NCI-H460 (cell line): ENCODE measurements around the gene ALPL. TPM values are rescaled to one million over a fixed set of nuclear protein-coding genes. Genes with fewer than 3 reads are reported as not detected.

Experiments used
- DNase-seq: peaks from one replicate; pipeline ENCODE4 v3.0.0-alpha.2; 2016; ENCODE audit warnings: low read depth; ENCODE audit errors: extremely low read depth
- total RNA-seq: library from RNA; depleted of rRNA; stranded (reverse); fragments of >200 nt; shearing (Covaris generic); gene quantifications from 2 replicates; pipeline ENCODE4 v1.2.3, GENCODE V29; 2014

The ALPL gene
- total RNA-seq, 1 experiment from 2014 or later = 0.12 TPM

DNA sequence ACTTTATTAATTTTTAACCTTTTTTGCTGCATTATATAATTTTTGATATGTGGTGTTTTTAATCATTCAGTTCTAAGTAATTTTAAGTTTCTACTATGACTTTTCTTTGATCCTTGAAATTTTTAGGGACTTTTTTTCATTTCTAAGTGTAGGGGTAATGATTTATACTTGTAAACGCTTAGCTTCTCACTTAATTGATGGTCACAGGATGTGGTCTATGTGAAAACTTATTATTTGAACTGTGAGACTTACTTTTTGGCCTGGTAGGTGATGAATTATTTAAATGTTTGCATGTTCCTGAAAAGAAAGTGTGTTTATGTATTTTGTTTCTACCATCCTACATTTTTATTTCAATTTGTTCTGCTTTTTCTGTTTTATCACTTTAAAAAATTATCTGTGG lies 17.2 kb downstream of the ALPL start:
- DNase-seq = no peak

DNA sequence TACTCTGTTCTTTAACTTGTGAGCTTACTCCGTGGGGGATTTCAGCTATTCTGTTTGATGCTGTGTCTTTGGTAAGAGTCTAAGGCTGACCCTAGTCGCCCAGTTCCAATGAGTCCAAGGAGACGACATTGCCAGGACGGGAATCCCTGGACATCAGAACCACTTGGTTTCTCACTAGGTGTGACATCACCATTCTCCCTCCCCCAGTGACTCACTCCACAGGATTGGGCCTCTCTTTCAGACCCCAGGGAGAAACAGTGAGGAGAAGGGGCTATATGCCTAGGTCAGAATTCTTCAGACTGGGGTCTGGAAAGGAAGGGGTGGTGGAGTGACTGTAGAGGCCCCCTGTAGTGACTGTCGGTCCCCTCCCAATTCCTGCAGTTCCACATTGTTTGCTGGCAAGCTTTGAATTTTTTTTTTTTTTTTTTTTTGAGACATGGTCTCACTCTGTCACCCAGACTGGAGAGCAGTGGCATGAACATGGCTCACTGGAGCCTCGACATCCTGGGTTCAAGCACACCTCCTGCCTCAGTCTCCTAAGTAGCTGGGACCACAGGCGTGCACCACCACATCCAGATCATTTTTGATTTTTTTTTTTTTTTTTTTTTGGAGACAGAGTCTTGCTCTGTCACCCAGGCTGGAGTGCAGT lies 21.3 kb downstream of the ALPL start:
- DNase-seq = no peak

GRCh38 chr1:21531241-21531640 lies 22.0 kb downstream of the ALPL start:
- no peak for DNase-seq

- DNase-seq = no peak
These were observed 23.3 kb downstream of the ALPL start for GRCh38 chr1:21532496-21532895.

DNA sequence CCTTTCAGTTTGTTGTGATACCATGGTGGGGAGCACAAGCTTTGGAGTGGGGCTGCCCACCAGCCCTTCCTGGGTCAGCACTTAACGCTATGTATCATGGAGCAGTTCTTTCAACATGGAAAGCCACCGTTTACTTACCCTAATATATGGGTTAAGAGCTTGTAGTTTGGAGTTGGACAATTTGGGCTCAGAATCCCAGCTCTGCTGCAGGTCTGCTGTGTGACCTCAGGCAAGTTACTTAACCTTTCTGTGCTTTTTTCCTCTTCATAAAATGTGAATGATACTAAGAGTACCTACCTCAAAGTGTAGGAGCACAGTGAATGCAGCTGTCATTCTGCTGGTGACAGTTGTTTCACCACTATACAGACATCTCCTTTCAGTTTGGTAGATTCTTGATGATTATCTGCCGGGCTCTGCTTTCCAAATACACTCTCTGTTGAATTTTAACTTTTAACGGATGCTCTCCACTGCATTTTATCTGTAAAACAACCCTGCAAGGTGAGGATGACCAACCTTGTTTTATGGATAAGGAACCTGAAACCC lies 23.8 kb downstream of the ALPL start:
- DNase-seq = no peak

GRCh38 chr1:21534146-21534545 lies 24.9 kb downstream of the ALPL start:
- DNase-seq = no peak

DNA sequence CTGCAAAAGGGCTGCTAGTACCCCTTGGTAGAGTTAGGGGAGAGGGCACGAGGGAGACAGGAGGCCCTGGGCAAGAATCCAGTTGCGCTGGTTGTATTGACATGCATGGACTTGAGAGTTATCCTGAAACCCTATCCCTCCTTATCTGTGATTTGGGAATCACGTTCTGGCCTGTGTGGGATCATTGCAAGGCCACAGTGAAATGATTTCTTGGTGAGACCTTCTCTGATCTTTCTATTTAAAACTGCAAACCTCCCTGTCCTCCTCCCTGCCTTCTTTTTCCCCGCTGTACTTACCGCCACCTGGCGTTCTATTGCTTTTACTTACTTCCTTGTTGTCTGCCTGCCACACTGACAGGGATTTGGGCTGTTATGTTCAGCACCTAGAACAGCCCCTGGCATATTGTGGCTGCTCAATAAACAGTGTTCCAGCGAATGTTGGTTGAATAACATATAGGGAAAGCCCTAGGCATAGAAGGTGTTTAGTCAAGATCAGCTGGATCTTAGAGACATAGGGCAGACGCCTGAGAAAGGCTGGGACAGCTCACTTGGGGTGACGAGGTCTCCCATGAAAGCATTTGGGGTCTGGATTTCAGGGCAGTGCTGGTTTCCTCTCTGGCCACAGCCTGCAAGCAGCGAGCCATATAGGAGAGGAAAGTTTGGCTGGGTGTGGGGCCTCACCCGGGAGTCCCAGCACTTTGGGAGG lies 25.6 kb downstream of the ALPL start:
- DNase-seq = peak; percentile 27

DNA sequence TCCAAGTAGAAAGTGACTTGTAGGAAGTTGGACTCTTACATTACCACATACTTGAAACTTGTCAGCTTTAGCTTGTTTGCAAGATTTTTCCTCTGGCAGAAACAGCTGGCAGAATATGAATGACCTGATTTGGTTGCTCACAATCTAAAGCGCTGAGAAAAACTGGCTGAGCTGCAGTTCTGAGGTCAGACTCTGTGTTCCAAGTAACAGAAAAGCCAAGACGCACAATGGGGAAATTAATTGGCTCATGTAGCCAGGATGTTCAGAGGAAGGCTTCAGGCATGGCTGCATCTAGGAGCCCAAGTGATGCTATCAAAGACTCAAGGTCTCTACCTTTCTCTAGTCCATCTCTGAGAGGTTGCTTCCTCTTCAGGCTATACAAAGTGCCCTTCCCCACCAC lies 27.0 kb downstream of the ALPL start:
- no peak for DNase-seq

DNA sequence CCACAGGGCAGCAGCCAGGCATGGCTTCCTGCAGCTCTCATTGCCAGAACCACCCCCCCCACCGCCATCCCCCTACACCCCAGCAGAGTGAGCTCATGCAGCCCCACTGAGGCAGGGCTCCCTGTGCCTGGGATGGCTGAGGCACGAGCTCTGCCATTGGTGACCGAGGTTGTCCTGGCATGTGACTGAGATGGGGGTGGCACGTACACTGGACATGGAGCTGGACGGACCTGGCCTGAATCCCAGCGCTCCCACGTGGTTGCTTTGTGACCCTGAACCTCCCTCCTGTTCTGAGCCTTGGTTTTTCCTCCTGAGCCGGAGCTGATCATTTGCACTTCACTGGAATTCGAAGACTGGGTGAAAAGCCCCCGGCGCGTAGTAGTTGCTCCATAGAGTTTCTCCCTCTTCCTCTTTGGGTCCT lies 28.3 kb downstream of the ALPL start:
- no peak for DNase-seq

DNA sequence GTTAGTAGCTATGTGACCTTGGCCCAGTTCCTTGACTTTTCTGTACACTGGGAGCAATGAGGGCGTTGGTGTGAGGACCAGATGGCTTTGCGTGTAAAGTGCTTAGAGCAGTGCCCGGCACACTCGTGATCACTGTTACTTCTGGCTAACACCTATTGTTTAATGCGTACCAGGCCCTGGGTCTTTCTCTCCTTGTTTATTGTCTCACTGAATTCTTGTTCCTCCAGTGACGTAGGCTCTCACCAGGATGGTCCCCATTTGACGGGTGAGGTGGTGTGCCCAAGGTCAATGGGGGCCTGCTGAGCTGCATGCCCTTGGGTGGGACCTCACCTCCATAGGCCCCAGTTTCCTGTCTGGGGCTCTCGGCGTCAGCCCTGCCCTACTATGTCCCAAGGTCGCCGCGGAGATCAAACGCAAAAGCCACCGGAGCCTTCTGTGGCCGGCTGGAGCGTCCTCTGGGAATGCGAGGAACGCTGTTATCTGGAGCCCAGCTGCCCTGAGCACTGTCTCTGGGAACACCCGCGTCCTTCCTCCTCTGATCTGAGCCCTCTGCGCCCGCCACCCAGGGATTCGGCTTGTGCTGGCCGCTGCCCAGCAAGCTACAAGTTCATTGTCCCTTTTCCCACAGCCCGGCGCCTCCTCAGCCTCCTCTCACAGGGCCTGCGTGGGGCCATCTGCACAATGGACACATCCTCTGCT lies 28.9 kb downstream of the ALPL start:
- DNase-seq = no peak

DNA sequence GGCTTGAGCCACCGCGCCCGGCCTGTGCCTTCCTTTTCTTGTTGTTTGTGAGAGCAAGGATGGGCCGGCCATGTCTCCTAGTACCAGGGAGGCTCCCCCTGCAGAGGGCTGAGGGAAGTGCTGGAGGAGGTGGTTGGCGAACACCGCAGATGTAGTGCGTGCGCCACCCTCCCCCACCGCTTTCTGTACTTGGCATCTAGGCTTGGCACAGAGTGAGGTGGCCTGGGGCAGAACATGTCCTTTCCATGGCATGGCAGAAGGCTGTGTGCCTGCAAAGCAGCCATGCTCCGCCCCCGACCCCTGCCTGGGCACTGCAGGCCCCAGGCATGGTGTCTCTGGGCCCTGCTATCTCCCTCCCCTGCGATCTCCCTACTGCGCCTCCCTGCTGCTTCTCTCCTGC lies 30.7 kb downstream of the ALPL start:
- DNase-seq = no peak

DNA sequence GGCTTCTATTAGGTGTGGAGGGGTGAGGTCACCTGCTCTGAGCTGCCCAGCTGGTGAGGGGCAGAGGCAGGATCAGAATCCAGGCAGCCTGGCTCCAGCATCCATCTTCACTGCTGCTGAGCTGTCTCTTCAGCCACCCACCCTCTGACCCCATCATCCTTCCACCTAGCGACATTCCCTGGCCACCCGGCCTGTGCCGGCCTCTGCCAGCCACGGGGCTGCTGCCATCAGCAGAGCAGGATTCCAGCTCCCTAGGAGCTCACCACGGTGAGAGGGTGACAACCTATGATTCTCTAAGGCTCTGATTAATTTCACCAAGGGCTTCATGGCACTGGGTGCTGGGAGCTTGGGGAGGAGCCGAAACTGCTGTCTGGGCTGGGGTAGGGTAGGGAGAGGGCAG lies 32.1 kb downstream of the ALPL start:
- no peak for DNase-seq

- DNase-seq = no peak
These were observed 32.6 kb downstream of the ALPL start for GRCh38 chr1:21541835-21542234.

DNA sequence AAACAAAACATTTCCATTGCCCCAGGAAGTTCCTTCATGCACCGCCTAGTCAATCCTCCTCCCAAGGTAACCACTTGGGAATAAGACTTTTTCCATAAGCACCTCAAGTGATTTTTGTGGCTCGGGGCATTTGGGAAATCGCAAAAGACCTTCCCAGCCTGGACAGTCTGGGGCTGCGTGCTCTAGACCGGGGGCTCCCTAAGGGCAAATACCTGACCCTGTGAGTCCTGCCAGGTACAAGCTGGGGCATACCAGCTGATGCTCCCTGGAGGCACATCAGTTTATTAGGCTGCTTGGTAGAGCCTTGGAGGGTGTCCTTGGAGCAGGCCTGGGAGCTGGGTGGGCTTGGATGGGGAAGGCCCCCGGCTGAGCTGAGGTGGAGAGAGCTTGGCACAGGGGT lies 34.4 kb downstream of the ALPL start:
- no peak for DNase-seq

GRCh38 chr1:21544095-21544494 lies 34.9 kb downstream of the ALPL start:
- no peak for DNase-seq

DNA sequence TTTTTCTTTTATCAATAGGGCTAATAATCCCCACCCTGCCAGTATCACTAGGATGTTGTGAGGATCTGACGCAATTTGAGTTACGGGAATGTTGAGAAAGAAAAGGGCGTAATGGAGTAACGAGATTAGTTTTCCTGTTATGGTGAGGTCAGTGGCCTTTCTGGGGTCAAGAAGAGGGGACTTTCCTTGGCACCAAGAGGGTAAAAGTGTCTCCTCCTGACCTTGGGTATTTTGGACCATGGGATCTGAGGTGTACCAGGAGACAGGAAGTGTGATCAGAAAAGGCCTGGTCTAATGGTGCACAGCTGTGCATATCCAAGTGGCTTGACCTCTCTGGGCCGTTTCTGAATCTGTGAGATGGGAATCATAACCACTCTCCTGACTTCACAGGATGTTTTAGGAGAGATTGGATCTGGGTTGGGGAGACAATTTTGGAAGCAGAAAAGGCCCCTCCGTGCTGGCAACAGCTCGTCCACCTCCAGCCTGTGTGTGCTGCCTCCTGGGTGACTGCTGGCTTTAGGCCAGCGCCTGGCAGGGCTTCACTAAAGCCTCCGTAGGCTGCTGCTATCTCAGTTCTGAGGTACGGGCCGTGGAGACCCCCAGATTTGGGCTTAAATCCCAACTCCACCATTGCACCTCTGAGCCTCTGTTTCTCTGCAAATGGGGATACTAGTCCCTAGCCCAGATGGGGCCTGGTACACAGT lies 37.1 kb downstream of the ALPL start:
- DNase-seq = no peak

GRCh38 chr1:21547876-21548275 lies 38.7 kb downstream of the ALPL start:
- no peak for DNase-seq

- DNase-seq = no peak
These were observed 40.9 kb downstream of the ALPL start for GRCh38 chr1:21550097-21550496.

DNA sequence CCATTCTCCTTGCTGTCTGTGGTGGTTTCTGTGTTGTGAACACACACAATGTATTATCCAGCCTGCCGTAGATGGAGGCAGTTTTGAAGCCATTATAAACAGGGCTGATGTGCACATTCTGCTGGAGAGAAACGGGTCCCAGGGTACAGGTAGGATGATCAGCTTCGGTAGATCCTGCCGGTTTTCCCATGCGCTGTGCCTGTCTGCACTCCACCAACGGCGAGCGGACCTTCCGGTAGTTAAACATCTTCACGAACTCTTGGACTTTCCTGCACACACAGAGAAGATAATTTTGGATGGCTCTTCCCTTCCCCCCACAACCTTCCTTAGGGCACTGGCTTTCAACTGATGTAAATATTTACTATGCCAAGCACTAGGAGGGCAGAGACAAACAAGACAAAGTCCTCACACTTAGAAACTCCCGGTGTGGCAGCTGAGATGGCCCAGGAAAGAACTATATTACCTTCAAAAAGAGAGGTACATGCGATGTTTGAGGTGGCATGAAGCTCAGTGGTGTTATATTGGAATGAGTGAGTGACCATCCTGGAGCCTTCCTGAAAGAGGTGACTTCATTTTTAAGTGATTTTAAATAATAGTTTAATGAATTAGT lies 41.7 kb downstream of the ALPL start:
- no peak for DNase-seq

GRCh38 chr1:21552715-21553114 lies 43.5 kb downstream of the ALPL start:
- DNase-seq = no peak
